Activated CD4-positive, alpha-beta T cell treated with anti-CD3 and anti-CD28 coated beads for 48 hours (primary cell): ENCODE measurements around the gene IL1R2.

Experiments
- DNase-seq: peaks from one replicate; pipeline ENCODE4 v3.0.0-alpha.2; 2020

IL1R2 gene

DNA sequence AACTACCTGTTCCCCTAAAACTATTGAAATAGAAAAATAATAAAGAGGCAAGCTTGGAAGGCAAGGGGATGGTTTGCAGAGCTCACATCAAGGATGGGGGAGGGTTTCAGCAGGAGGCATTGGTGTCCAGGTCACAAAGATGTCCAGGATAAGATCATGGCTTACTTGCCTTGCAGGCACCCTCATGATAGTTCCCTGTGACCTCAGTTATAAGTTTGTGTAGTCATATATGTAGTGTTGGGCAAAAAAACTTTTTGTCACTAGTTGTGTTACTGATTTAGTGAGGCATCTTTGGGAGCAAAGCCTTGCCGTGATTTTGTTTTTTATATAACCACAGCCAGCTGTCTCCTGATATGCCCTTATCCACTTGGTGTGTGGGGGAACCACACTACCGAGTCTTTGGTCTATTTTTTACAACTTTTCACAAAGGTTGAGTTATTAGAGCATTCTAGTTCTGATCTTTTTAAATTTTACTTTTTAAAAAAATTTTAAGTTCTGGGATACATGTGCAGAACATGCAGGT, 53.3 kb downstream of the IL1R2 start:
- DNase-seq = no peak

DNA sequence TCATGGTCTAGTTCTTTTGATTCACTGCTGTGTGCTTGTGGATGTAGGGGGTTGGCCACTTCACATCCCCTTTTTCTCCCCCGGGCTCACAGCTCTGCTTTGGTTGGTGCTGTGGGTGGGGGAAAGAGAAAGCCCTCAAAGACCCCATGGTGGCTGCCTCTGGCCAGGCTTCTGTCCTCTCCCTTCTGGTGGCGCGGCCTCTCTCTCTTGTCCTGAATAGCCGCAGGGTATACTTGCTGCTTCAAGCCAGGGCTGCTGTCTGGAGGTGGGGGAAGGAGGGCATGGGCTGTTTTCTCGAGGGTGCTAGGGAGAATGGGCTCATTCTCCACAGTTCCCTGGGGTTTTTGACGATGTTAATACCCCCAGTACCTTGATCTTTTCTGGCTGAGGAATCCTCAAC, 53.9 kb downstream of the IL1R2 start:
- no peak for DNase-seq

DNA sequence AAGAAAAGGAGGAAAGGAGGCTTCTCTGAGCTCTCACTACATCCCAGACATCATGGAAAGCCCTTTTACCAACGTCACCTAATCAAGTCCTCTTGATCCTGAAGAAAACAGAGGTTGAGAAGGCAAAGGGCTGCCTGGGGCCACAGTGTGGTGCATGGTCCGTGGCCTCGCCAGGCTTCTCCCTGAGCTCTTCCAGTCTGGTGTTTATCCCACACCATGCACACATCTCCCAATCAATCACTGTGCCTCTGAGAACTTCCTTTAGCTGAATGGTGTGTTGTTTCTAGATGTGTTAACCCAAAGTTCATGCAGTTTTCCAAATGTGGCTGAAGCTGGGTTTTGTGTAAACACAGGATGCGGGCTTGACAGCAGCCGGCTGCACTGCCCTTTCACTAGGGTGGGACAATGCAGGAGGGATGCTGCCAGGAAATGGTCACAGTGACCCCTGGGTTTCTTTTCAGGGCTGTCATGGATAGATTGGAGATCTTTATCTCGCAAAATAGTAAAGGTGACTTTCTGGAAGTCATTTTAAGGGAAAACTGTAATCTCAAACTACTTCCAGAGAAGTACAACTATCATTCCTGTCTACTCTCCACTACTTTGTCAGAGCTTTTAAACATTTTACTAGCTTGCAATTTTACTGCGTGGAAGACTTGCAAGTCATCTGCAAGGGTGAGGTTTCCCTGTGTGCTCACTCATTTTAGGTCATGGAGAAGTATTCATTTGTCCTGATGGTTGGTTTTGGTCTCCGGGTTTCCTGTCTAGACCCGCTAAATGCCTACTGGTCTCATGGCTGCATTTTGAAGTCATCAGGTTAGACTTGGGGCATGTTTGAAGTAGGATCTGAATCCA, 54.6 kb downstream of the IL1R2 start:
- DNase-seq = no peak

GRCh38 chr2:102048465-102048864, 56.7 kb downstream of the IL1R2 start:
- DNase-seq = no peak

GRCh38 chr2:102049756-102050443, 58.1 kb downstream of the IL1R2 start:
- DNase-seq = no peak

- DNase-seq = no peak
Measured at GRCh38 chr2:102050854-102051391, 59.2 kb downstream of the IL1R2 start.

DNA sequence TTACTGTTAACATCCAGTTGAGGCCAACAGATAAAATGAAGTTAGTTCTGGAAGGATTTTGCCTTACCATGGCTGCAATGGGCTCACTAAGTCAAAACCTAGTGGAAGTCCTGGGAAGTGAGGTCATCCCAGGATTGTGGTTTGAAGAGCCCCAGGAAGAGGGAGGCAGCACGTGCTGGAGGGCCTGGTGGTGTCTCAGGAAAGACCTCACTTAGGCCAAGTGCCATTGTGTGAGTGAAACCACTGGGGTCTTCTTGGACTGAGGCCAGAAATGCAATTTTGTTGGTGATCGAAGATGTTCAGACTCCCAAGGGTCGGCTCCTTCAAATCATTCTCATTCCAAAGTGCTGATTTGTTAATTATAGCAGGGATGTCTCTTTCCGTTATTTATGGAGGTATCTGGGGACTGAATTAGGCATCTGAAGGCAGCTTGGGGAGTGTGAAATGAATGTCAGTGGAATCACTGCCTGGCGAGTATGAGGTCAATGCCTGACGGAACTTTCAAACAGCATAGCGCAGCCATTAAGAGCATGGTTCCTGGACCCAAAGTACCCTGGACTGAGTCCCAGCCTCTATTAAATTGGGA, 60.0 kb downstream of the IL1R2 start:
- no peak for DNase-seq

GRCh38 chr2:102052365-102052764, 60.6 kb downstream of the IL1R2 start:
- no peak for DNase-seq

DNA sequence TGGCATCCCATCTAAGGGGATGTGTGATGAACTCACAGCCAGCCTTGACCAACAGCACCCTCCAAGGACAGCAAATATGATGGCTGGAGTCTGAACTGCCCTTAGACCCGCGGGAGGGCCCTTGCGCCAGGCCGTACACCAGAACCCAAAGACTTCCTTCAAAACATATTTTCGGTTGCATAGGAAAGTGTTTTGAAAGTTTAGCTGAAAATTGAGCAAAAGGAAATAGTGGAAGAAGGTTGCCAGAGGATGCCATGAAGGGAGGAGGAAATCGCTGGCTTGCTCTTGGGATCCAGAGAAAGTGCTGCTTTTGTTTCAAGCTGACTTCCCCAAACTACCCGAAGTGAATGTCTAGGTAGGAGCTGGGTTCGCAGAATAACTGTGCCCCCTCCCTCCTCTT, 61.3 kb downstream of the IL1R2 start:
- no peak for DNase-seq

GRCh38 chr2:102055346-102055990, 63.7 kb downstream of the IL1R2 start:
- DNase-seq = no peak

DNA sequence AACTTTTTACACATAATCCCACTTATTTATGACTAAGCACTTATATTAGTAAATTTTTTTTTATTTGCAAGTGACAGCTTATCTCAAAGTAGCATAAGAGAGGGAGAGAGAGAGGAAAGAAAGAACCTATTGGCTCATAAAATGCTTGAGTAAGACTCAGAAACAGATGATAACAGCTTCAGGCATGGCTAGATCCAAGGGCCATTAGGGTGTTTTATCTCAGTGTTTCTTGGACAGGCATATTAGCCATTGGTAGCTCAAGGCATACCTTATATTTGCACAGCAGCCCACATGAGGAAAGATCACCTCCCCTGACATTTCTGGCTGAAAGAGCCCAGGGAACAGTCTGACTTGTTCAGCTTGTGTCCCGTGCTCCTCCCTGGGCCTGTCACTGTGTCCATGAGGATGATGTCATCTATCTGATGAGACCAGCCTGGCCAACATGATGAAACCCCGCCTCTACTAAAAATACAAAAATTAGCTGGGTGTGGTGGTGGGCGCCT, 64.4 kb downstream of the IL1R2 start:
- no peak for DNase-seq

DNA sequence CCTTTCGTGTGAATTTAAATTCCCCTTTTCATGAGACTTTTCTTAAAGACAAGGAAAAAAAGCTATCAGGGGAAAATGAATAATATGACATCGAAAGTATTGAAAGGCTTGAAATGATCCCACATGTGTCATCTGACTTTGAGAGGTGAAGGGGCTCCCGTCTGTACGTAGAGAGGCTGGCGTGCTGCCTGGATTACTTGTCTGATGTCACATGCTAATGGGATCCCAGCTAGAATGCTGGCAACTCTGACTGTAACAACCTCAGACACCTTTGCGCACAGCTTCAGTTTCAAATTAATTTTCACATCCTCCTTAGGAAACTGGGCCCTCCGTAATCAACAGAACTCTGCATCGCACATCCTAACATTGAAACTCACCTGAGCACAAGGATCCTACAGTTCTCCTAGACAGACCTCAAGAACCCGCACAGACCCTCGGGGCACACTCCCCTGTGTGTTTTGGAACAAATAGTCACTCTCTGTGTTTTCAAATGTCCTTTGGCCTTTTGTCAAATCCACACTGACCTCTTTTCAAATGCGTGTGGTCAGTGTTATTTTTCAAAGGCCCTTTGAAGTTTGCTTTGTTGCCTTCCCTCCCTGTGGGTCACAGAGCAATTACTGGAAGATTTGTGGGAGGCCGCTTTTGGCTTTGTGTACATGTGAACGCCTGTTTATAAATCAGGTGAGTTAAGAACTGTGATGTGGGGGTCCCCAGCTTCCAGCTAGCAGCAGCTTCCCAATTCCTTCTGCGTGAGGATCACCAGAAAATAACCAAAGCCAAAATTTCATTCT, 65.9 kb downstream of the IL1R2 start:
- peak; percentile 68 for DNase-seq

DNA sequence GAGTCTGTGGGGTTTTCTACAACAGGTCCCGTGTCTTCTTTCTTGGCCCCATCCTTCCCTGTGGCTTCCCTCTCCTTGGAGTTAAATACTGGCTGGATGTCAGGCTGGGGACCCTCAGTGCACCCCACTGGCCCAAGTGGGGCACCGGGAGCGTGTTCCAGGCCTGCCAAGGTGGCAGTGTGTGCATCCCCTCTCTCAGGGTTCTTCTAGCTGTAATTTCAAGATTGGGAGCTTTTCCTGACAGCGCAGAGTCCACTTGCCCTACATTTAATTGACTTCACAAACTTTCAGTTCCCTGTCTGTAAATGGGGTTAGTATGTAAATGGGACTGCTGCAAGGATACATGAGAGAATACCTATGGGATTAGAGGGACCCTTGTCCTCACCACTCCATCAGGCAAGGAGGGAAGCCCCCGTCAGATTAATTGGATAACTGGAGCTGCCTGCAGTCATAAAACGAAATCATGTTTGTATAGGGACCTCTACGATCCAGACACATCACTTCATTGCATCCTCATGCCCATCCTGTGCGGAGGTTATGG, 66.6 kb downstream of the IL1R2 start:
- DNase-seq = no peak

DNA sequence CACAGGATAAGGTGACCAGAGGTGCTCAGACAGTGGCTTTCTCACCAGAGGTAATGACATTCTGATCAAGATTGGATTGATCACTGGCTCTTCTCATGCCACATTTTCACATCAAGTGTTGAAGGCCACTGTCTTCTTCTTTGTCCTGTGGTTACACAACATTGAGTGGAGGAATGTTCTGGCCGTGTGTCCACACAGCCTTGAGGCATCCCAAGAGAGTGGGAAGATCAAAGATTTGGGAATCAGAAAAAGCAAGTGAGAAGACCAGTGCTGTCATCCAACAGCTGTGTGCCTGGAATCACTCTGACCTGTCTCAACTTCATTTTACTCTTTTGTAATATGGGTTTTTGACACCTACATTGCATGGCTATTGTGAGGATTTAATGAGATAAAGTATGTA, 67.4 kb downstream of the IL1R2 start:
- DNase-seq = no peak

- no peak for DNase-seq
Measured at GRCh38 chr2:102060047-102060446, 68.3 kb downstream of the IL1R2 start.

DNA sequence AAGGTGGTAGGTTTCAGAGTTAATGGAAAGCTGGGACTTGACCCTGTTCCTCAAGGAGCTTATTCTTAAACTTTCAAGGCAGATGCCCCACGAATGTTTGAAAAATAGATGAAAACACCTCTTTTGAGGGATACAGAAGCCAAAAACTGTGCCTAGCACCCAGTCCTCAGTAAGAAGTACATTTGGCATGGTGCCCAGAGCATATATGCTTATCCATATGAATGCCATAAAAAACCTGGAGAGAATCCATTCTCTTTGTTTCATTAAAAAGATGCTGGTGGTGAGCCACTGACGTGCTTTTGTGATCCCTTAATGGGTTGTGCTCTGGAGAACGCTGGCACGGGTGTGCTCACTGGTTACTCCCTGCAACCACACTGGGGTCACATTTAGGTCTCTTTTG, 69.0 kb downstream of the IL1R2 start:
- no peak for DNase-seq

- DNase-seq = no peak
Measured at GRCh38 chr2:102061286-102061699, 69.5 kb downstream of the IL1R2 start.

- DNase-seq = peak; percentile 51
Measured at GRCh38 chr2:102061962-102062795, 70.4 kb downstream of the IL1R2 start.

DNA sequence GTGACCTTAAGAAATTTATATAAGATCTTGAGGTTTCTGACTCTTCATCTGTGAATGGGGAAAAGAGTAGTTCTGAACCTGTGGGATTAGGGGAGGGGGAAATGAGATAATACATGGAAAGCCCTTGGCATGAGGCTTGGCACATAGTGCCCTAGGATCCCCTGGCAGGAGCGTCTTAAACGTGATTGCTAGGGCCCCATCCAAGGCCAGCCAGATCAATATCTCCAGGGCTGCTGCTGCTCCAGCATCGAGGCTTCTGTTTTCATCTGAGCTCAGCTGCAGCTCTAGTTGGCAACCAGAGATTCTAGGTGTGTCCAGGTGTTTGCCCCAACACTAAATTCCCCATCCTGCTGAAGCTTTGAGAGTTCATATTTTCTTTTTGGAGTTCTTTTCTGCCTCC, 71.0 kb downstream of the IL1R2 start:
- DNase-seq = no peak

GRCh38 chr2:102063487-102063911, 71.7 kb downstream of the IL1R2 start:
- DNase-seq = no peak
